Activated naive CD4-positive, alpha-beta T cell treated with Interleukin-2 at 50 U/mL for 16 hours (primary cell): ENCODE data around the gene DDI2.

Experiments
- DNase-seq: peaks from one replicate; pipeline ENCODE4 v3.0.0-alpha.2; 2020

Gene DDI2

DNA sequence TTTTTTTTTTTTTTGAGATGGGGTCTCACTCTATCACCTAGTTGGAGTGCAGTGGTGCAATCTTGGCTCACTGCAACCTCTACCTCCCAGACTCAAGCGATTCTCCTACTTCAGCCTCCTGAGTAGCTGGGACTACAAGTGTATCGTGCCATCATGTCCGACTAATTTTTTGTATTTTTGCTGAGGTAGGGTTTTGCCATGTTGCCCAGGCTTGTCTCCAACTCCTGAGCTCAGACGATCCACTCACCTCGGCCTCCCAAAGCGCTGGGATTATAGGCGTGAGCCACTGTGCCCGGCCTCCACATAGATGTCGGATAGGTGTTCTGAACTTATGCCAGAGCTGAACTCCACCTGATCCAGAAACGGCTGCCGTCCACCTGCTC is 87.9 kb downstream of the DDI2 start:
- DNase-seq: no peak

DNA sequence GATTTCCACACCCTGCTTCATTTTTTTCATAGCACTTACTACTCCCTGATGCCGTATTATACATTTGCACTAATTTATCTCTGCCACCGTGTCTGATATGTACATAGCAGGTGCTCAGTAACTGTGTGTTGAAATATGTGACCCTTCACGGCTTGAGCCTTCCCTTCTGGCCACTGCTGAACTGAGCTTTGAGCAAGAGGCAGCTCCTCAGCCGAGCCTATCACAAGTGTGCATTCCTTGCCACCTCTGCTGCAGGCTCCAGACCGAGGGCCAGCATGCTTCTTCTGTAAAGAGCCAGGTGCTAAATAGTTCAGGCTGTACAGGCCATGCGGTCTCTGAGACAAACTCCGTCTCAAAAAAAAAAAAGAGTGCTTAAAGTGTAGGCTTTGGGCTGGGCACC is 89.5 kb downstream of the DDI2 start:
- DNase-seq: no peak

DNA sequence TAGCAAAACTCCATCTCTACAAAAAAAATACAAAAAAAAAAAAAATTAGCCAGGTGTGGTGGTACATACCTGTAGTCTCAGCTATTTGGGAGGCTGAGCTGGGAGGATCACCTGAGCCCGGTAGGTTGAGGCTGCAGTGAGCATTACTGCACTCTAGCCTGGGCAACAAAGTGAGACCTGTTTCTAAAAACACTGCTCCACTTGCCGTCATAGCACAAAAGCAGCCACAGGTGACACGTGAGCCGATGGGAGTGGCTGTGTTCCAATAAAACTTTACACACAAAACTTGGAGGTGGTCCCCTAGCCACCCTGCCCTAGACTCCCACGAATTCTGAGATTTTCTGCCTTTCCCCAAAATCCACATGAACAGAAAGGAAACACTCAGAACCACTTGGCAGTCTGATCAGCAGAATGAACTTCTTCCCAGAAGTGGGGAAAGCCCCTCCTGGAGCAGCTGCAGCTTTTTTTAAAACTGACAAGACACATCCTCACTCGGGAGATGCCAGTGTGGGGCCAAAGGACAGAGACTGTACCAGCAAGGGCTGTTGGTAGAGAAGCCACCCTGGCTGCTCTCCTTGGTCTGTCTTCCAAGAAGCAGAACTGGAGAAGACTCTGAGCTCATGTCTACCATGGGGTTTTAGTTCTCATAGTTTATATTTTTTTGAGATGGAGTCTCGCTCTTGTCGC is 90.1 kb downstream of the DDI2 start:
- DNase-seq: no peak

- DNase-seq: no peak
Observed at GRCh38 chr1:15708486-15709137, 91.4 kb downstream of the DDI2 start.

DNA sequence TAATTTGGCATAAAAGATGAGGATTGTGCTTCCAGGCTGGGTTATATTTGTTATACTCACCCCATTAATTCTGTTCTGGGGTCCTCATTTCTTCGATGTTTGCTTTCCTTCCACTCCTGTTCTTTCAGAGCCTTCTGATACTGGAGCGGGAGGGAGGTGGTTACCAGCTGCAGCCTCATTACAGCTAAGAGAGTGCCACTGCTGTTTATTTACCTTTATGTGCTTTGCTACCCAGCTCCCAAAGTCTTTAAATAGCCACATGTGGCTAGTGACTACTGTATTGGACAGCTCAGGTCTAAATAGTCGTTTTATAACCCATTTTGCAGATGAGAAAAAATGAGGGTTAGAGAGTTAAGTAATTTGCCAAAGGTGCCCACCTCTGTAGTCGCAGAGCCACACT is 92.0 kb downstream of the DDI2 start:
- DNase-seq: no peak

- no peak for DNase-seq
Observed at GRCh38 chr1:15712168-15712567, 94.9 kb downstream of the DDI2 start.

DNA sequence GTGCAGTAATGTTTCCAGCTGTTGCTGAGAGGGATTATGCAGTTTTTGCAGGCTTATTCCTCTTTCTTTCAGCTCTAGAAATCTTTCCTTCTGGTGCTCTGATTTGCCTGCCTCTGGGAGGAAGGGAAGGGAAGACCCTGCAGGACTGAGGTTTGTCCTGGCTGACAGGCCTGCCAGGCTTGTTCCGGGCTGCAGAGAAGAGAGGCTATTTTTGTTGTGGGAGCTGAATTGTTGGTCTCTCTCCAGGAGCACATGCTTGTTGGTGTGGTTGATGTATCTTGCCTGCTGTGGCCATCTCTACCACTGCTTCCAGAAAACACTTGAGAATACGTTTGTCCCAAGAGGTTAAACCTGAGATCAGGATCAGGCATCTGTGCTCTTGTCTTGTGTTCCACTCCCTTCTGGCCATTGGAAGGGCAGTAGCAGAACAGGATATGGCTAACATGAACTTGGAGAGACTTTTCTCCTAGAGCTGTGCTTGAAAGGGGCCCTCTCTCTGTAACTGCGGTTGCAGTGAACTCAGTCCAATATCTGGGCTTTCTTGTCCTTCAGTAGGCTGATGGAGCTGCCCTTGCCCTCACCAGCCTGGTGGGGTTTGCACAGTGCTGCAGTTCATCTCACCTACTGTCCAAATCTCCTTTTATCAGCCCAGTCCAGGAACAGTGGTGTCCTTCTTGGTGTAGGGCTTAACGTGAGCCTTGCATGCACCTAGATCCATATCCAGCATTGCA is 97.3 kb downstream of the DDI2 start:
- DNase-seq: no peak

- no peak for DNase-seq
Observed at GRCh38 chr1:15717418-15718125, 100.3 kb downstream of the DDI2 start.

- no peak for DNase-seq
Observed at GRCh38 chr1:15718199-15718601, 100.9 kb downstream of the DDI2 start.
